ENCODE data around the gene COLGALT1. TPM values are rescaled to one million over a fixed set of nuclear protein-coding genes. Genes with fewer than 3 reads are reported as not detected.

The COLGALT1 gene
- total RNA-seq, 4 donors from 2014 or later = 58.2 to 118 (median 94.5) TPM

DNA sequence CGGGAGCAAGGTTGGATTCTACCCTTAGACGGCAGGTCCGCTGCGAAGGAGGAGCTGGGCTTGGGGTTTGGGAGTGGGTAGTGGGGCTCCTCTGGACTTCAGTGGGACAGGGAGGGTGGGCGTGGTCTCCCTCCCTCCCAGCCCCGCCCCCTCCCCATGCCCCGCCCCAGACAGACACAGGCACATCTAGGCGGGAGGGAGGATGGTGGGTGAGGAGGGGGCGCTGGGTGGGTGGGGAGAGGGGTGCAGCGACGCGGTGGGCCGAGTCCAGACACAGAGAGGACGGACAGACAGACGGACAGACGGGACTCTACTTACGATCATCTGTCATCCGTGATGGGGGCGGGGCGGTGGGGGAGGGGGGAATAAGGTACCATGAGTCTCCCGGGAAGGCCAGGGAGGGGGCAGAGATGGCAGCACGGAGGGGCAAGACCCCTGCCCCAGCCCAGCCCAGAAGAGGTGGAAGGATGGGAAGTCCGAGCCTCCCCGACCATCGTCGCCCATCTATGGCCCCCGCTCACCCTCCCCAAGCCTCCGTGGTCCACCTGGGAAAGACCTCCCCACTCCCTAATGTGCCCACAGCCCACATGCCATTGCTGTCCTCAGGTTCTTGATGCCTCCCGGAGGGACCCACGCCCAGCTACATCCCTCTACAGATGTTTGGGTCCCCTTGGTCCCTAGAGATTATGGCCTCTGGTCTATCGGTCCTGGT, 67.9 kb downstream of the COLGALT1 start:
- TF ChIP-seq, protein P1, sequence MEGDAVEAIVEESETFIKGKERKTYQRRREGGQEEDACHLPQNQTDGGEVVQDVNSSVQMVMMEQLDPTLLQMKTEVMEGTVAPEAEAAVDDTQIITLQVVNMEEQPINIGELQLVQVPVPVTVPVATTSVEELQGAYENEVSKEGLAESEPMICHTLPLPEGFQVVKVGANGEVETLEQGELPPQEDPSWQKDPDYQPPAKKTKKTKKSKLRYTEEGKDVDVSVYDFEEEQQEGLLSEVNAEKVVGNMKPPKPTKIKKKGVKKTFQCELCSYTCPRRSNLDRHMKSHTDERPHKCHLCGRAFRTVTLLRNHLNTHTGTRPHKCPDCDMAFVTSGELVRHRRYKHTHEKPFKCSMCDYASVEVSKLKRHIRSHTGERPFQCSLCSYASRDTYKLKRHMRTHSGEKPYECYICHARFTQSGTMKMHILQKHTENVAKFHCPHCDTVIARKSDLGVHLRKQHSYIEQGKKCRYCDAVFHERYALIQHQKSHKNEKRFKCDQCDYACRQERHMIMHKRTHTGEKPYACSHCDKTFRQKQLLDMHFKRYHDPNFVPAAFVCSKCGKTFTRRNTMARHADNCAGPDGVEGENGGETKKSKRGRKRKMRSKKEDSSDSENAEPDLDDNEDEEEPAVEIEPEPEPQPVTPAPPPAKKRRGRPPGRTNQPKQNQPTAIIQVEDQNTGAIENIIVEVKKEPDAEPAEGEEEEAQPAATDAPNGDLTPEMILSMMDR (IDR thresholded peaks at IDR 0.05; ENCODE audit: low read depth) = no peak

DNA sequence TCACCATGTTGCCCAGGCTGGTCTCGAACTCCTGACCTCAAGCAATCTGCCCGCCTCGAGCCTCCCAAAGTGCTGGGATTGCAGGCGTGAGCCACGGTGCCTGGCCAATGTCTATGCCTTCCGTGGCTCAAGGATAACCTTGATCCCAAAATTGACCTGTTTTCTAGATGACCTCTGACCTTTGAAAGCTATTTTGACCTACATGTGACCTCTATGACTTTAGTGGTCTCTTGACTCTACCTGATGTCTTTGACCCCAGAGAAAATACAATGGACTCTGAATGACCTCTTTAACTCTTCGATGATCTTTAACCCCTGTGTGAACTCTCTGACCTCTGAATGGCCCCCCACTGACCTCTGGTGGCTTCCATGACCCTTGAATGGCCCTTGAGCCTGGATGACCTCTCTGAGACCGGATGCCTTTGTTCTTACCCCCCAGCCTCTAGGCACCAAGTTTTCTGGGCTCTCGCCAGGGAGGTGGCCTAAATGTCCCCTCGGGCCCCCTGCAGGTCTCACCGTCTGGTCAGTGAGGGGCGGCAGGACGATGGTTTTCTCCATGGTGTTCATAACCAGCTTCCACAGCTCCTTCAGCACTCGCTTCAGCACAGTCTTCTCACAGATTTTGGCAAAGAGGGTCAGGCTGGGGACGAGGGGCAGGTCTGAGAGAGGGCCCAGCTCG, 69.0 kb downstream of the COLGALT1 start:
- TF ChIP-seq, protein P1 (IDR thresholded peaks at IDR 0.05; ENCODE audit: low read depth) = no peak

DNA sequence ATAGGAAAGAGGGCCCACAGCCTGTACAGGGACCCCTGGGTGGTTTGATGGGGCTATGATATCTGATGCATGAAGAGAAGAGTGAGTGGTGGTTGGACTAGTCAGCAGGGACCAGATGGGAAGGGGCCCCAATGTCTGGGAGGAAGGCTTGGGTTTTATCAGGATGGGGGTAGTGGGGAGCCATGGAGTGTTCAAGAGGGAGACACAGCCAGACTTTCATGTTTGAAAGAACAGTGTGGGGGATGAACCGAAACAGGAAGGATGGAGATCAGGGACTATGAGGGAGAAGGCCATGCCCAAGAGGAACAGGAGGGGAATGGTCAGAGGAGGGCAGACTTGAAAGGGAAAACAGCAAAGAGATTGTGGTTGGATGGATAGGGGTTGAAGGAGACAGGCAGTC, 69.6 kb downstream of the COLGALT1 start:
- TF ChIP-seq, protein P1 (IDR thresholded peaks at IDR 0.05; ENCODE audit: low read depth) = no peak

DNA sequence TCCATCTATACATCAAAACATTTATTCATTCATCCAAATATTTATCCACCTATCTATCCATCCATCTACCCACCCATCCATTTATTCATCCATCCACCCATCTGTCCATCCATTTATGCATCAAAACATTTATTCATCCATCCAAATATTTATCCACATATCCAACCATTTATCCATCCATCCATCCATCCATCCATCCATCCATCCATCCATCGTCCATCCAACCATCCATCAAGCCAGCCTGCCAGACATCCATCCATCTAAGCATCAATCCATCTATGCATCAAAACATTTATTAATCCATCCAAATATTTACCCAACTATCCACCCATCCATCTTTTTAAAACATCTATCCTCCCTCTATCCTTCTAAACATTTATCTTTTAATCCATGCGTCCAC, 70.5 kb downstream of the COLGALT1 start:
- TF ChIP-seq, protein P1 (IDR thresholded peaks at IDR 0.05; ENCODE audit: low read depth) = no peak

DNA sequence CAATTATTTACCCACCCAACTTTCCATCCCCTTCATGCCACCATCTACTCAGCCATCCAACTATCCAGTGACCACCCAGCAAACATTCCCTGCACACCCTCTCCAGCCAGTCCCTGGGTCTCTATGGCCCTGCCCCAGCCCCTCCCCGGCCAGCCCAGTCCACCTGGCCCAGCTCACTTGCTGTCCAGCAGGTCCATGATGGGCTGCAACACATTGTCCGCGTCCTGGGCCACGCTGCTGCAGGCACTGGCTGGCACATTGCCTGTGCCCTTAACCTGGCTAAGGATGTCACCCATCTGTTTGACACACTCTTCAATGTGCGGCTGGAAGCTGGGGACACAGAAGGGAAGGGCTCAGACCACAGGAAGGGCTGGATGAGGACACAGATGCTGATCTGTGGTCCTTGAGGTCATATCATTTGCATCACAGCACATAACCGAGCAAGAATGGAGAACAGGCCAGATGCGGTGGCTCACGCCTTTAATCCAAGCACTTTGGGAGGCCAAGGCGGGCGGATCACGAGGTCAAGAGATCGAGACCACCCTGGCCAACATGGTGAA, 71.1 kb downstream of the COLGALT1 start:
- TF ChIP-seq, protein P1 (IDR thresholded peaks at IDR 0.05; ENCODE audit: low read depth) = no peak

DNA sequence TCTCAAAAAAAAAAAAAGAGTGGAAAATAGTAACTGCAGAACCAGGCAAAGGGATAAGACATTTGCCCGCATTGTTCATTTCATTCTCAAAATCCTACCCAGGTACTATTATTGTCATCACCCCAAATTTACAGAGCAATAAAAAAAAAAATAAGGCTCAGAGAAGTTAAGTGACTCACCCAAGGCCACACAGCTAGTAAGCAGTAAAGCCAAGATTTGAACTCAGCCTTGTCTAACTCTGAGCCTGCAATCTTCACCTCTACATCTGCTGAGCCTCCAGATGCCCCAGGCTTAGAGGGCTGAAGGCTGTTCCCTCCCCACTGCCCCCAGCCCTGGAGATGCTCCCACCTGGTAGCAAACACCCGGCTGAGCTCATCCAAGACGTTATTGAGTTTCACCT, 71.7 kb downstream of the COLGALT1 start:
- TF ChIP-seq, protein P1 (IDR thresholded peaks at IDR 0.05; ENCODE audit: low read depth) = no peak

DNA sequence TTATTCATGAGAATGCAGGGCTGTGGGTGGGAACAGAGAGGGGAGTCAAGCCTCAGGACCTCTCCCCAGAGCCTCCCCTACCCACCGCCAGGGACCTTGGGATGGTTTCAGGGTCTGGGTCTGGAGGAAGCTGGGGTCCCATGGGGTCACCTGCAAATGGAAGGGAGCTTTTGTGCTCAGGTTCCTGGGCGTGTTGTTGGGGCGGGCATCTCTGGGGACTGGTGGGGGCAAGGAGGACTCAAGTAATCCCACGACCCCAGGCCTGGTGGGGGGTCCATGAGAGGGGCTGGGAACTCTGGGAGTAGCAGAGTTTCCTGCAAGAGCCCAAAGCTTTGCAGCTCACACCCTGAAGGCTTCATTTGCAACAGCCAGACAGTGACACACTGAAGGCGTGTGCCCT, 72.5 kb downstream of the COLGALT1 start:
- TF ChIP-seq, protein P1 (IDR thresholded peaks at IDR 0.05; ENCODE audit: low read depth) = no peak

Data from subcutaneous adipose tissue (tissue), 4 donors.